ENCODE data around the gene RCSD1. TPM values are rescaled to one million over a fixed set of nuclear protein-coding genes. Genes with fewer than 3 reads are reported as not detected.

The RCSD1 gene
- total RNA-seq, 1 donor, result 1.3 TPM

DNA sequence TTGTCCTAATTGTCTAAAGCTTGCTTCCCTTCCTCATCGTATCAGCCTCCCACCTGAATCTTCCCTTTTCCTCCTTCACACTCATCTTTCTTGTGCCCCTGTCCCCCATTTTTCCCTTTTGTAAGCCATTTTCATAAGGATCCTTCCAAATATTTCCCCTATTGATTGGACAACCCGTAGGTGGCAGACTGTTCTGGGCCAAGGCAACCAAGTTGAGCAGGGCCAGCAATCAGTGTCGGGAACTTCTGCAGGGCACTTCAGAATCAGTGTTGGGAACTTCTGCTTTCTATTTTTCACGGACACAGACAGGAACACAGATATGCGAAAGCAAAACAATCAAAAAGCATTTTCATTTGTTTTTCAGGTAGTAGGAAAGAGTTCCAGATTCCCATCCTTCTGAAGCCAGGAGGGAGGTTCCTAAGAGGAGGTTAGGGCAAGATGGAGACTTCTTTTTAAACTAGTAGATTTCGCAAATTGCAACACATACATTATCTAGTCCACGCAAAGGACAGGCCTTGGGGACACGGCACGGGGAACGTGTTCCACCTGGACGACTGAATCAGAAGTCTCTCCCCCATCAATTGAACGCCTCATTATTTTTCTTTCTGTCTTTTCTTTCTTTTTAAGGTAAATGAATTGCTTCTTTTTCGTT lies 91.1 kb downstream of the RCSD1 start:
- peak; percentile 70 for DNase-seq (ENCODE audit: low read depth)
- TF ChIP-seq, protein P1, sequence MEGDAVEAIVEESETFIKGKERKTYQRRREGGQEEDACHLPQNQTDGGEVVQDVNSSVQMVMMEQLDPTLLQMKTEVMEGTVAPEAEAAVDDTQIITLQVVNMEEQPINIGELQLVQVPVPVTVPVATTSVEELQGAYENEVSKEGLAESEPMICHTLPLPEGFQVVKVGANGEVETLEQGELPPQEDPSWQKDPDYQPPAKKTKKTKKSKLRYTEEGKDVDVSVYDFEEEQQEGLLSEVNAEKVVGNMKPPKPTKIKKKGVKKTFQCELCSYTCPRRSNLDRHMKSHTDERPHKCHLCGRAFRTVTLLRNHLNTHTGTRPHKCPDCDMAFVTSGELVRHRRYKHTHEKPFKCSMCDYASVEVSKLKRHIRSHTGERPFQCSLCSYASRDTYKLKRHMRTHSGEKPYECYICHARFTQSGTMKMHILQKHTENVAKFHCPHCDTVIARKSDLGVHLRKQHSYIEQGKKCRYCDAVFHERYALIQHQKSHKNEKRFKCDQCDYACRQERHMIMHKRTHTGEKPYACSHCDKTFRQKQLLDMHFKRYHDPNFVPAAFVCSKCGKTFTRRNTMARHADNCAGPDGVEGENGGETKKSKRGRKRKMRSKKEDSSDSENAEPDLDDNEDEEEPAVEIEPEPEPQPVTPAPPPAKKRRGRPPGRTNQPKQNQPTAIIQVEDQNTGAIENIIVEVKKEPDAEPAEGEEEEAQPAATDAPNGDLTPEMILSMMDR (IDR thresholded peaks at IDR 0.05; ENCODE audit: insufficient read depth, low read depth, low read length), result peak; percentile 60
- H3K4me3 ChIP-seq (ENCODE audit: low read depth, low read length), result peak overlapping the region; percentile 87

DNA sequence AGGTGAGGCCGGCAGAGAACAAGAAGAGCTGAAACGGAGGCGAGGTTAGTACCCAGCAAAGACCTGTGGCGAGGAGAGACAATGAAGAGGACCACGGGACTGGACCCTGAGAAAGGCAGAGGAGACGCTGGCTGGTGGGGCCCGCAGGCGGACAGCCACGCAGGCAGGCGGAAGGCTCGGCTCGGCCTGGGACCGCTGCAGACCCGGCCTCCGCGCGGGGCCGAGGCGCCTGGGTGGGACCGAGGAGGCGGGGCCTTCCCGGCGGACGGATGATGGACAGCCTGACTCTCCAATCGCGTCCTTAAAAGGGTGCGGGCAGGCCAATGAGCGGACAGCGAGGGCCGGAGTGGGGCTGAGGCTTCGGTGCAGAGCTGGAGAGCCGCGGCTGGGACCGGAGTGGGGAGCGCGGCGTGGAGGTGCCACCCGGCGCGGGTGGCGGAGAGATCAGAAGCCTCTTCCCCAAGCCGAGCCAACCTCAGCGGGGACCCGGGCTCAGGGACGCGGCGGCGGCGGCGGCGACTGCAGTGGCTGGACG lies 91.7 kb downstream of the RCSD1 start, which contains the start of gene MPZL1:
MPZL1 (plus strand) TSS at position 366 of the 535 bp plus-strand sequence. CDS start 170 bp downstream, outside the sequence.
- H3K4me3 ChIP-seq (ENCODE audit: low read depth, low read length), result peak within 1 kb of the TSS; percentile 87
- DNase-seq (ENCODE audit: low read depth), result peak; percentile 97
- TF ChIP-seq, protein P1 (IDR thresholded peaks at IDR 0.05; ENCODE audit: insufficient read depth, low read depth, low read length), result no peak

DNA sequence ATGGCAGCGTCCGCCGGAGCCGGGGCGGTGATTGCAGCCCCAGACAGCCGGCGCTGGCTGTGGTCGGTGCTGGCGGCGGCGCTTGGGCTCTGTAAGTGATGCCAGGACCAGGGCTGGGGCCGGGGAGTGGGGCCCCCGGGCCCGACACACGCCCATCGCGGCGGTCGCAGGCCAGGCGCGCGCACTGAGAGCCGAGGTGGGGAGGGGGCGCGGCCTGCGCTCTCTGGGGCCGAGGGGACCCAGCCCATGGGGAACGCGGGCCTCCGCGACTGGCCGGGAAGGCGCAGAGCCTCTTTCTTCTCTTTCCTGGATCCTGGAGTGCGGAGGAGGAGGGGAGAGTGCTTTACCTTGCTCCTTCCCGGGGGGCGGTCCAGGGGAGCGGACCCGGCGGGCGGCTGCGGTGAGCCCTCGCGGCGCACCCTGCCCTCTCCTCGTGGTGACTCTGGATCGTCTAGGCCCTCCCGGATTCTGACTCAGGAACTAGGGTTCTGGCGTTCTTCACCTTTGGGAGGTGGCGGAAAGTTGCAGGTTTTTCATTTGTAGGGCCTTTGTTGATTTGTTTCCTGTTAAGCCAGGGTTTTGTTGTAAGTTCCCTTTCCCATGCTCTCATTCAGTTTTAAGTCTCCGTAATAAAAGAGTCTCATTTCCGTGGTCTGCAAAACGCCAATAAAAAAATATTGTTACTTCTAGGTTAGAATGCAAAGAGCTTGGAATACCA lies 92.3 kb downstream of the RCSD1 start:
- peak overlapping the region; percentile 87 for H3K4me3 ChIP-seq (ENCODE audit: low read depth, low read length)
- peak; percentile 42 for DNase-seq (ENCODE audit: low read depth)
- TF ChIP-seq, protein P1 (IDR thresholded peaks at IDR 0.05; ENCODE audit: insufficient read depth, low read depth, low read length), result no peak

DNA sequence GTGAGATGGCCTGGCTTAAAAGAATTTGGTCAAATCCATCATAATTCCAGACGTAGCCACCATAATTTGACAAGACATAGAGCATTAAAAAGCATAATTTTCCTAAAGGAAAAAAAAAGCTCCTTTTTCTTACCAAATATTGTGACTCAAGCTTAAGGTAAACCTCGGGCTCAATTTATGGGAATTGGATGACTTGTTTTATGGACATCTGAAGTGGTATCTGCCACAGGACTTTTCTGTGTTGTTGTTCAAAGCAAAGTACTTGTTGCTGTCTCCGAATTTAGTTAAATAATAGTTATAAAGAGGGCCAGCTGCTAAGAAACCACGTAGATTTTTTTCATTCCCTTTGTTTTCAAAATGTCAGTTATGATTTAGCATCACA lies 92.8 kb downstream of the RCSD1 start:
- peak overlapping the region; percentile 87 for H3K4me3 ChIP-seq (ENCODE audit: low read depth, low read length)
- DNase-seq (ENCODE audit: low read depth), result peak; percentile 47
- TF ChIP-seq, protein P1 (IDR thresholded peaks at IDR 0.05; ENCODE audit: insufficient read depth, low read depth, low read length), result no peak

DNA sequence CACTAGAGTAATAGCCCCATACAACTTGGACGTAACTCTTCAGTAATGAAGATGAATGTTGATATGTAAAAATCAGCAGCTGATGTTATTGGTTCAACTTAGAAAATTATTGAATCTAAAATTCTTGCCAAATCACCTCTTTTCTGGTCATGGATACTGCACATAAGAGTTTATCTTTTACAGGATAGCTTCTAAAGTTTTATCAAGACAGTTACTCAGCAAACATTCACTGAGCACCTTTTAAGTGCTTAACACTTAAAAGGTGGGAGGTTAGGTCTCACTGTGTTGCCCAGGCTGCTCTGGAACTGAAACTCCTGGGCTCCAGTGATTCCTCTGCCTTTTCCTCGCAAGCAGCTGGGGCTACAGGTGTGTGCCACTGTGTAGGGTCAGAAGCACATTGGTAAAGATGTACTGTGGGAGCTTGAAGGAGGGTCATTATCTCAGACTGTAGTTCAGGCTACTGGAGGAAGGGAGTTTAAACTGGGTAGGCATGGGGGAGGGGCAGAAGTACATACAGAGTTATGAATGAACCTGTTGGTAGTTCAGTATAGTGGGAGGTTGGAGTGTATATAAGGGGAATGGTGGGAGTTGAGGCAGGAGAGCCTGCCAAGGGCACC lies 93.8 kb downstream of the RCSD1 start:
- H3K4me3 ChIP-seq (ENCODE audit: low read depth, low read length), result peak overlapping the region; percentile 87
- TF ChIP-seq, protein P1 (IDR thresholded peaks at IDR 0.05; ENCODE audit: insufficient read depth, low read depth, low read length), result no peak
- no peak for DNase-seq (ENCODE audit: low read depth)

DNA sequence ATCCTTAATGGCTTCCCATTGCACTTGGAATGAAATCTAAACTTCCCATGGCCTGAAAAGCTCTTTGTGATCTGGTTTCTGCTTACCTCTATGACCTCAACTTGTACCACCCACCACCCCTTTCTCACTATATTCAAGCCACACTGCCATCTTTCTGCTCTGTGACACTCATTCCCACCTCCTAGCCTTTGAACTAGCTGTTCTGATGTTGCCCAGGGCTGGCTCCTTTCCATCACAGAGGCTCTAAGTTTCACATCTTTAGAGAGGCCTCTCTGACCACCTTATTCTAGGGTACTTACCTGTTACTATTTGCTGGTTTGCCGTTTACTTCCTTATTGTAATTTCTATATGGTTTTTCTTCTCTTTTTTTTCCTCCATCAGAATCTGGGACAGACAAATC lies 96.0 kb downstream of the RCSD1 start:
- TF ChIP-seq, protein P1 (IDR thresholded peaks at IDR 0.05; ENCODE audit: insufficient read depth, low read depth, low read length), result no peak
- DNase-seq (ENCODE audit: low read depth), result no peak
- no peak overlapping the region for H3K4me3 ChIP-seq (ENCODE audit: low read depth, low read length)
